ENCODE data around the gene VPS13D.

DNA sequence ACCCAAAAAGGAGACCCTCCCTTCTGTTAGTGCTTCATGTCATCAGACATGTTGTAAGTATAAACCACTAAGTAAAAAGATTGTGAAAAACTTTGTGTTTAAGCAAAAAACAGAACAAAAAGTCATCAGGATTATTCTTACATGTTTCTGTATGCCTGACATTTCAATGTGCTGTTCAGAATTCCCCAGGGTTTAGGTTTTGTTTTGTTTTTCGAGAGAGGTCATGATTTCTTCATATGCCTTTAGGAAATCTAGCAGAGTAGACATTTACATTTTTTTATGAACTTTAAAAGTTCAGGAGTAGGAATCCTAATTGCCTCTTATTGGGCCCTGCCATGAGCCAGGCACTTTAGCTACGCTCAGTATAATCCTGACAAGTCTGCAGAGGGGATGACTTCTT, 85.3 kb downstream of the VPS13D start:
- no peak for TF ChIP-seq YY1 (IDR thresholded peaks at IDR 0.05; ENCODE audit: low read depth)
- no peak for TF ChIP-seq CREB1 (IDR thresholded peaks at IDR 0.05; ENCODE audit: low read depth)
- TF ChIP-seq RAD21 (IDR thresholded peaks at IDR 0.05; ENCODE audit: low read depth): no peak
- TF ChIP-seq EP300 (IDR thresholded peaks at IDR 0.05; ENCODE audit: borderline replicate concordance): no peak
- TF ChIP-seq MAX (IDR thresholded peaks at IDR 0.05): no peak
- TF ChIP-seq TEAD4 (IDR thresholded peaks at IDR 0.05): no peak
- no peak for TF ChIP-seq EGR1 (IDR thresholded peaks at IDR 0.05)
- no peak for TF ChIP-seq TAF1 (IDR thresholded peaks at IDR 0.05; ENCODE audit: low read depth)
